Progenitor cell of endocrine pancreas (in vitro differentiated cells): ENCODE results near the gene TOP3B. TPM values are rescaled to one million over a fixed set of nuclear protein-coding genes. Genes with fewer than 3 reads are reported as not detected.
"Not testable (repeated sequence)": the region's sequence is repeated elsewhere in the genome, so short reads cannot be mapped to it uniquely, and the experiment has no call there.

Source experiments
- DNase-seq: peaks from one replicate; pipeline ENCODE4 v3.0.0; 2021; ENCODE audit warnings: low spot score; ENCODE audit not compliant: unreplicated experiment
- H3K27ac Mint-ChIP-seq: 2 replicates; pipeline ENCODE4 v1.8.0; 2021; ENCODE audit warnings: mild to moderate bottlenecking, moderate library complexity, mixed read lengths
- H3K27me3 Mint-ChIP-seq: 2 replicates; pipeline ENCODE4 v1.8.0; 2021; ENCODE audit warnings: mixed read lengths
- H3K36me3 Mint-ChIP-seq: 2 replicates; pipeline ENCODE4 v1.8.0; 2022; ENCODE audit warnings: mixed read lengths; ENCODE audit not compliant: insufficient read depth
- H3K4me1 Mint-ChIP-seq: 2 replicates; pipeline ENCODE4 v1.8.0; 2021; ENCODE audit warnings: low read depth, mixed read lengths
- H3K4me3 Mint-ChIP-seq: 2 replicates; pipeline ENCODE4 v1.8.0; 2021; ENCODE audit warnings: low read depth, mild to moderate bottlenecking, moderate library complexity, mixed read lengths
- H3K9me3 Mint-ChIP-seq: 2 replicates; pipeline ENCODE4 v1.8.0; 2021; ENCODE audit warnings: low read depth, mixed read lengths
- CTCF ChIP-seq: fragments of 200-600 bp; sonication (generic); IDR thresholded peaks from one replicate; pipeline ENCODE4 v1.5.0; 2021; ENCODE audit warnings: antibody characterized with exemption, mild to moderate bottlenecking; ENCODE audit not compliant: unreplicated experiment
- total RNA-seq: library from RNA; stranded (reverse); gene quantifications from 2 replicates; pipeline ENCODE4 v1.2.1, GENCODE V29; 2021

The TOP3B gene
- total RNA-seq, 1 donor from 2014 or later, result 83.3 TPM

GRCh38 chr22:21915624-21916308 is 66.8 kb downstream of the TOP3B start:
- Mint-ChIP-seq H3K4me3 (no peak overlapping the region), H3K4me1 (peaks cover 4% of the 10 kb centered on the region), H3K27ac (no peak overlapping the region), H3K9me3 (no peaks in the 10 kb centered on the region), H3K27me3 (peaks cover 2% of the 10 kb centered on the region), H3K36me3 (no peaks in the 10 kb centered on the region)
- TF ChIP-seq CTCF, result no peak
- DNase-seq, result no peak

GRCh38 chr22:21914033-21914642 is 68.4 kb downstream of the TOP3B start:
- H3K27me3 Mint-ChIP-seq, DNase-seq, H3K4me1 Mint-ChIP-seq, H3K4me3 Mint-ChIP-seq, H3K9me3 Mint-ChIP-seq, H3K36me3 Mint-ChIP-seq, H3K27ac Mint-ChIP-seq: not testable (repeated sequence)

- not testable (repeated sequence) for H3K27ac Mint-ChIP-seq, DNase-seq, H3K4me3 Mint-ChIP-seq, H3K4me1 Mint-ChIP-seq, H3K36me3 Mint-ChIP-seq, H3K9me3 Mint-ChIP-seq, H3K27me3 Mint-ChIP-seq
Observed at GRCh38 chr22:21910367-21910766, 72.2 kb downstream of the TOP3B start.

GRCh38 chr22:21909871-21910270 is 72.7 kb downstream of the TOP3B start:
- no peak overlapping the region for H3K4me3 Mint-ChIP-seq

GRCh38 chr22:21907638-21908522 is 74.7 kb downstream of the TOP3B start:
- no peaks in the 10 kb centered on the region for H3K36me3 Mint-ChIP-seq
- no peaks in the 10 kb centered on the region for H3K4me1 Mint-ChIP-seq
- no peak for DNase-seq

More at GRCh38 chr22:21909871-21910270, 72.7 kb downstream of the TOP3B start:
- no peak for TF ChIP-seq CTCF
- Mint-ChIP-seq H3K9me3 (no peaks in the 10 kb centered on the region), H3K27me3 (peaks cover 9% of the 10 kb centered on the region), H3K4me1 (no peaks in the 10 kb centered on the region), H3K36me3 (no peaks in the 10 kb centered on the region), H3K27ac (no peak overlapping the region)
- no peak for DNase-seq

More at GRCh38 chr22:21907638-21908522, 74.7 kb downstream of the TOP3B start:
- no peak for TF ChIP-seq CTCF
- peaks cover 6% of the 10 kb centered on the region for H3K27me3 Mint-ChIP-seq
- H3K27ac Mint-ChIP-seq, result no peak overlapping the region
- no peaks in the 10 kb centered on the region for H3K9me3 Mint-ChIP-seq
- H3K4me3 Mint-ChIP-seq, result no peak overlapping the region

Other genes starting within 250 kb of the TOP3B start
- gene YPEL1, start 247.0 kb downstream of the TOP3B start, total RNA-seq, result 24.9 and 30.5 TPM in 2 replicates
- 116 and 126 TPM in 2 replicates for gene MAPK1, start 115.1 kb downstream of the TOP3B start, total RNA-seq
- gene PPM1F, start 29.9 kb downstream of the TOP3B start, total RNA-seq, result 22.7 and 25.2 TPM in 2 replicates